ENCODE data around the gene GPR12.

The GPR12 gene

DNA sequence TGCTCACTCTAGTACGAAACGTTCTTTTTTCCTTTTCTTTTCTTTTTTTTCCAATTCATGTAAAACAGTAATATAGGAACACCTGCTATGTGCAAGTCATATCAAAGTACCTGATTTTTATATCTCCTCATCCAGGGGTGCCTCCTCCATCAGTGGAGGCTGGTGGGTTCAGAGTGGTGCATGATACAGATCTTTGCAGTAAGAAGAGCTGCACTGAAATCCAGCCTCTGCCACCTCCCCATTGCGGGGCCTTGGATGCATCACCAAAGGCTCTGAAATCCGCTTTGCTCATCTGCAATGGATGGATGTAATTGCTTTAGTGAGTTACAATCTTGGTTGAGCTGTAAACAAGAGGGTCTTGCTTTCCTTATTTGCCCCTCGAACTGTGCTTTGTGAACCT lies 38.3 kb downstream of the GPR12 start:
- TF ChIP-seq GATA3 (IDR thresholded peaks at IDR 0.05; ENCODE audit: low read depth, low read length) (no peak), GATA2 (IDR thresholded peaks at IDR 0.05; ENCODE audit: low read depth, low read length) (no peak)

DNA sequence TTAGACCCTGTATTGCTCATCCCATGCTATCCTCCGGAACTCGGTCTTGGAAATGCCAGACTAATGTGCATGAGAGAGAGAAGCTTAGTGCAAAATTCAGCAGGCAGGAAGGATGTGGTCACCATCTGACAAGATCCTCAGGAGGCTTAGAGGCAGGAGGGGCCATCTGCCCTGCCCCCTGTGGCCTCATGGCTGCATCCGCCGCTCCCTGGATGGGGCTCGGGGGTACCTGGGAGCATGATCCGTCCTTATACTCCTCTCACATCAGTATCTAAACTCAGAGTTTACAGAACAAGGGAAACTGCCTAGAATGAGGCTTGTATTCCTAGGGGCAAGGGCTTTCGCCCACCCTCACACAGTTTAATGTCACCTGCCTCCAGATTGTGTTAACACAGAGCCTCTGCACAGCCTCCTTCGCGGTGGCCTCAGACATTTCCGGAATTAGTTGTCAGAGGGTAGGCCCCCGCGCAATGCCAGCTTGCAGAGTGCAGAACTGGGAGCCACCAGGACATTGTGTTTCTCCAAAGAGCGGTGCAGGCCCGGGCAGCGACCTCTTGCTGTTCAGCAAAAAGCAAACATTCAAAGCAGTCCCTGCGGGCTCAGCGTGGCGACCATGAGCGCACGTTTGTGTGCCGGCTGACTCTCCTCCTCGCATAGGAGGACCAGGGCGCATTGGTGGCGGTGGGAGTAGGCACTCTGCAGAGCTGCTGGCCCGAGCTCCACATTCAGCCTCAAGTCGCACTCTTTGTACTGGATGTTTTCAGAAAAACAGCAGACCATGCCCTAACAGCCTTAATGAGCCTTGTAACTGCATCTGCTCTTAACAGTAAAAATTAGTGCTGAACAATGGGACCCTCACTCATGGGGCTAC lies 39.1 kb downstream of the GPR12 start:
- TF ChIP-seq GATA2 (IDR thresholded peaks at IDR 0.05; ENCODE audit: low read depth, low read length): no peak
- no peak for TF ChIP-seq GATA3 (IDR thresholded peaks at IDR 0.05; ENCODE audit: low read depth, low read length)

DNA sequence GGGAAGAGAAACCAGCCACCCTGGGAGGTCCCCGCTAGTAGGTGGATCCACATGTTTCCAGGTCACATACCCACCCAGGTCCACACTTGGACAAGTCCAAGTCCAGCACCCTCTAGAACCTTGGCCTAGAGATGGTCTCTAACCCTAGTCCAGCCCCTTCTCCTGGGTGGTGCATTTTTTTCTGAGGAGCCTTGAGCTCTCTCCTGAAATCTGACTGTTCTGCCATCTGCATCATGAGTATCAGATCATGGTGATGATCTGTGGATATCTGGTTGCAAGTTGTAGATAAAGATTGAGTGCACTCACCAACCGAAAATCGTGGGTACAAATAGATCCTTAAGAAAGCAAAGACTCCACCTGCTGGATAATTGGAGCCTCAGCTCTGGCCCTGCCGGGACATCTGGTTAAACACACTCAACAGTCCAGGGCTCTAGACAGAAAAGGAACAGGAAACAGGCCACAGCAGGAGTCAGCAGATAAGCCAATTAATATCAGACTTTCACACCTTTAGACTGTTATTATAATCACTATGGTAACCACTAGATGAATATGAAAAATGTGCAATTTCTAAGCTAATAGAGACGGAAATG lies 41.1 kb downstream of the GPR12 start:
- TF ChIP-seq GATA2 (IDR thresholded peaks at IDR 0.05; ENCODE audit: low read depth, low read length) (no peak), GATA3 (IDR thresholded peaks at IDR 0.05; ENCODE audit: low read depth, low read length) (no peak)

DNA sequence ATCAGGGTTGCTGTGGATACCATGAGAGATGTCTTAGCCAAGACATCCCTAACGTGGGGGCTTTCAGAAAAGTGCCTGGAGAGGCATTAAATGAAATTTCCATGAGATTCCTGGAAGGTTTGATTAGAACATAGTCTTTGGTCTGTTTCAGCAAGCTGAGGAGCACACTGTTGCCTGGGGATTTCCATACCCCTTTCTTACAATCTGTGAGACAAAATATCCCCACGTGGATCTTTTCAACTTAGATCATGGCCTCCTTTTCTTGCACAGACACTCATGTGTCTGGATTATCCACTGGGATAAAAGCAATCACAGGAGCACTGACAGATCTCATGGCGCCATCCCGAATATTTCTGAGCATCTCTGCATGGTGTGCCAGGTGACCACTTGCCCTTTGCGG lies 41.7 kb downstream of the GPR12 start:
- TF ChIP-seq GATA3 (IDR thresholded peaks at IDR 0.05; ENCODE audit: low read depth, low read length): no peak
- TF ChIP-seq GATA2 (IDR thresholded peaks at IDR 0.05; ENCODE audit: low read depth, low read length): no peak

DNA sequence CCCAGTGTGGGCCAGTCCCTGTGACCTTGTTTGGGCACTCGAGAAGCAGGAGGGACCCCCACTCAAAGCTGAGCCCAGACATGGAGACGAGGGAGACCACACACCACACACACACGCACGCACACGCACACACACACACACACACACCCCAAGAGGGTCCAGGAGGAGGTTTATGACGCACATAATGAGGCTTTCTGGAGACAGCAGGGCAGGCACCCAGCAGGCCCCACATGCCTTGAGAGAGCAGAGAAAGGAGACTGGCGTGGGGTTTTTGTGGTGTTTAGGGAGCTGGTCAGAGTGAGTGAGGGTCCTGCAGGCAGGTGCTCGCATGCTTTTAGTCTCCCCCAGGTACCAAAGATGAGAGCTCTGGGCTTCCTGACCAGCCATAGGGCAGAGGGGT lies 42.4 kb downstream of the GPR12 start:
- TF ChIP-seq GATA3 (IDR thresholded peaks at IDR 0.05; ENCODE audit: low read depth, low read length) (no peak), GATA2 (IDR thresholded peaks at IDR 0.05; ENCODE audit: low read depth, low read length) (no peak)

DNA sequence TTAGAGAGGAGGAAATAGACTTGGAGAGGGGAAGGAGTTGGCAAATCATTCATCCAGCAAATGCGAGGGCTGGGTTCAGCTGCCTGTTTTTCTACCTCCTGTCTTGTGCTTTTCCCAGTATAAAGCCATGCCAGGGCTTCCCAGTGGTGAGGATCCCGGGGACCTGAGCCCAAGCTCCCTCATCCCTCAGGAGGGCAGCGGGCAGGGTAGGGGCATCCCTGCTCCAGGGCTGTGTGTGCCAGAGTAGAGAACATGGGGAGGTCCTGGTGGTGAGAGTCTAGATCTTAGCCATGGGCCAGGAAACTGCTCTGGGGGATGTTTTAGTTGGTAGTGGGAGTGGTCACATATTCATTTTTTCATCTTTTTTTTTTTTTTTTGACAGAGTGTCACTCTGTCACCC lies 43.6 kb downstream of the GPR12 start:
- TF ChIP-seq GATA3 (IDR thresholded peaks at IDR 0.05; ENCODE audit: low read depth, low read length): no peak
- no peak for TF ChIP-seq GATA2 (IDR thresholded peaks at IDR 0.05; ENCODE audit: low read depth, low read length)

DNA sequence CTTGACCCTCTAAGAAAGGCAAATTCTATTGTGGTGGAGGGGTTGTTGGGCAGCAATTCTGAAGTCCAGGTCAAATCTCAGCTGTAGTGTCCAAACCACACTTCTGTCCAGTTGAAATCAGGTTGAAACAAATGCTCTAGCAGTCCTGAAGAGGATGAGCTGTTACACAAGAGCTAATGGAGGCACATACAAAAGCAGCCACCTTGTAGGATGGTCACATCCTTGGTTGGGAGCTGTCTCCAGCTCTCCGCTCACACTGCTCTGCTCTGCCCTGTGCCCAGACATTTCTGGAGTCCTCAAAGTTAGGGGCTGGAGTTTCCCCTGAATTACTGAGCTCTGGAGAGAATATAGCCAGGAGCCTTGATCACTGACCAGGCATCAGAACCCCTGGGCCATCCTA lies 47.2 kb downstream of the GPR12 start:
- TF ChIP-seq GATA2 (IDR thresholded peaks at IDR 0.05; ENCODE audit: low read depth, low read length) (no peak), GATA3 (IDR thresholded peaks at IDR 0.05; ENCODE audit: low read depth, low read length) (no peak)

DNA sequence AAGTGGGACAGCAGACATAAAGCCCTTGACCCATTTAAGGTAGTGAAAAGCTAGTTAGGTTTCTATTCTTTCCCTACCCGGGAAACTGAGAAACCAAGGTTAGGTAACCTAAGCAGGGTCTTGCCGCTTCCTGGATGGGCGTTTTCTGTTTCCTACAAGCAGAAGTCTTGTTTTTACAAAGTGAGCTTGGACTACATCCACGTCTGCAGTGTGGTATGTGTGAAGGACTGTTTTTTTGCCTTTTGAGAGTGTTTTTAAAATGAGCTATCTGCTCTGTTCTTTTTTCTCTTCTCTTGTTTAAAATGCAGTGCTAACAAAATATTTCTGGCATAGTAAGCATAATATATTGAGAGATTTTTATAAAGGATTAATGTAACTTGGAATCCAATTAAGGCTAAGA lies 49.4 kb downstream of the GPR12 start:
- TF ChIP-seq GATA2 (IDR thresholded peaks at IDR 0.05; ENCODE audit: low read depth, low read length): no peak
- no peak for TF ChIP-seq GATA3 (IDR thresholded peaks at IDR 0.05; ENCODE audit: low read depth, low read length)

DNA sequence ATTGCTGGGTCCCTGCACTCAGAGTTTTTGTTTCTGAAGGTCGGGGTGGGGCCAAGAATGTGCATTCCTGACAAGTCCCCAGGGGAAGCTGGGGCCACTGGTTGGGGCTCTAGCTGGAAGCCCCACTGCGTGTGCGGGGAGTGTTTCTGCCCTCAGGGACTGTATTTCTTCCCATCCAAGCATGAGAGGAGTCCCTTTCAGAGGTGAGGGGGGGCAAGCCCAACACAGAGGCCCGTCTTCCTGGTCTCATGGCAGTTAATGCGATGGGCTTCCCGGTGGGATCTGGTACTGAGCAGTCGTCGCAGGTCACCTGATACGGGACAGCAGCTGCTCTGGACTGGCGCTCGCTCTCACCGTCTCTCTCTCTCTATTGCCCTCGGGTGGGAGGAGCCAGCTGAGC lies 50.4 kb downstream of the GPR12 start:
- TF ChIP-seq GATA3 (IDR thresholded peaks at IDR 0.05; ENCODE audit: low read depth, low read length) (no peak), GATA2 (IDR thresholded peaks at IDR 0.05; ENCODE audit: low read depth, low read length) (no peak)

DNA sequence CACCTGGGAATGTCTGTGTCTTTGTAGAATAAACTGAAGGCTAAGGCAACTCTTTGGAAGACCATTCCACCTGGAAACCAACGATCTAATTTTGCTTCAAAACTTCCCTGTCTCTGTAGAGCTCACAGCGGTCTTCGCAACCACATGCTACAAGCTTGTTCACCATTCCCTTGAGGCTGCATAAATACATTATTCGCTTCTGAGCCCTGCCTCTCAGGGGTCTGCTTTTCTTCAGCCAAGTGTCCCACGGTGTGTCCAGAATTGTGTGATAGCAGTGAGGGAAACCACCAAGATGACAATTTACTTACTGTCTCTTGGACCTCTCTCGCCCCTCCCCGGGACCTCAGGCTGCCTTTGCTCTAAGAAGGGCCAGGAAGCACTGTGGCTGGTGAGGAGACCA lies 51.1 kb downstream of the GPR12 start:
- TF ChIP-seq GATA2 (IDR thresholded peaks at IDR 0.05; ENCODE audit: low read depth, low read length) (no peak), GATA3 (IDR thresholded peaks at IDR 0.05; ENCODE audit: low read depth, low read length) (no peak)

DNA sequence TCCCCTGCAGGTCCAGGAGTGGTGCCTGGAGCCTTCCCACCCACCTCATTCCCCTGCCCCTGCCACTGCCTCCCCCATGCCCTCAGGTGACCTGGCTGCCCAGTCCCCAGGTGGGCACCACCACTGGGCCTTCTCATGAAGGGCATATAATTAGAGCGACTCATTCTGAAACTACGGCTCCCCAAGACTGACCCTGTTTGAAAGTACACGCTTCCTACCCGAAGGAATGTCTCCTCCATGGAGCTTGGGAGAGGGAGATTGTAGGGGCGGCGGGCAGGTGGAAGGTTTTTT lies 52.6 kb downstream of the GPR12 start:
- no peak for TF ChIP-seq GATA2 (IDR thresholded peaks at IDR 0.05; ENCODE audit: low read depth, low read length)
- TF ChIP-seq GATA3 (IDR thresholded peaks at IDR 0.05; ENCODE audit: low read depth, low read length): no peak

DNA sequence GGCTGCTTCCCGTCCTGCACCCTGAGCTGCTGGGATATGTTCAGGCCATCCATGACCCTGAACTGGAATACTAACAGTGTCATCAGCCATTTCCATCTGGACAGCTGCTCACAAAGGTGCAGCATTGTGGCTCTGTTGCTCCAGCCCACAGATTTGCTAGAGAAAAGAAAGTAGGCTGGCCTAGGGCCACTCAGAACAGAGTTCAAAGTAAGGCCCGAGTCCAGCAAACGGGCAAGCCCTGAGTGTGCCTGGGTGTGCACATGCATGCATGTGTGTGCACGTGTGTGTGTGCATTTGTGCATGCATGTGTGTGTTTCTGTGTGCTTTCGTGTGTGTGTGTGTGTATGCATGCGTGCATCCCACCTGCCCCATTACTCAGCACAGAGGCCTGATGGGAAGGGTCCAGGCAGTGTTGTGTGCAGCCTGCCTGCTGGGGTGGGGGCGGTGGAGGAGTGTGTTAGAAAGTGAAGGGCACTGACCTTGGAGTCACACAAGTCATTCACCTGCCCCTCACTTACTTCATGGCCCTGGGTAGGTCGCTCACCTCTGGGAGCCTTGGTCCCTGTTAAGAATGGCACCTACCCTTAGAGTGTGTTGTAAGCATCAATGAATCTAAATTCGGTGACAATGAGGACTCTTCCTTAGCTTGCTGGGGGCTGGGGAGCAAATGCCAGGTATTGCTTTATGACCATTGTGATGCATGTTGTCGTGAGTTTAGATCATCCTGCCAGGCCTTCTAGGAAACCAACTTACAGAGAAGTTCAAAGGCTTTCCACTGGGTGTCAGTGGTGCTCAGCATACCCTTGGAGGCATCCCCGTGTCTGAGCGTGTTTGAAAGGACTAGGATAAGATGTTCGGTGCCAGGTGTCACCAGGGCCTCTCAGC lies 53.2 kb downstream of the GPR12 start:
- TF ChIP-seq GATA3 (IDR thresholded peaks at IDR 0.05; ENCODE audit: low read depth, low read length) (no peak), GATA2 (IDR thresholded peaks at IDR 0.05; ENCODE audit: low read depth, low read length) (no peak)

DNA sequence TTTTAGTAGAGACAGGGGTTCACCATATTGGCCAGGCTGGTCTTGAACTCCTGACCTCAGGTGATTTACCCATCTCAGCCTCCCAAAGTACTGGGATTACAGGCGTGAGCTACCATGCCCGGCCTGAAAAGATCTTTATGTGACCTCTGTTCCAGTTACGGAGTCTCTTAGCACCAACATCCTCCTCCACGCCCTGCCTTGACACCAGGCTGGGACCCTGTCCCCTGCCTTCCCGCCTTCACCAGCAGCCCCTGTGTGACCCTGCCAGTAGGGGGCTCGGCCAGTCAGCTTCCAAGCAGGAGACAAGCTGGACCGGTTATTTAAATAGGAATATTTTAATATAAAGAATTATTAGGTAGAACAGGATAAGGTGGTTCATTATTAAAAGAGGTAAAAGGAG lies 54.2 kb downstream of the GPR12 start:
- TF ChIP-seq GATA2 (IDR thresholded peaks at IDR 0.05; ENCODE audit: low read depth, low read length): no peak
- no peak for TF ChIP-seq GATA3 (IDR thresholded peaks at IDR 0.05; ENCODE audit: low read depth, low read length)

DNA sequence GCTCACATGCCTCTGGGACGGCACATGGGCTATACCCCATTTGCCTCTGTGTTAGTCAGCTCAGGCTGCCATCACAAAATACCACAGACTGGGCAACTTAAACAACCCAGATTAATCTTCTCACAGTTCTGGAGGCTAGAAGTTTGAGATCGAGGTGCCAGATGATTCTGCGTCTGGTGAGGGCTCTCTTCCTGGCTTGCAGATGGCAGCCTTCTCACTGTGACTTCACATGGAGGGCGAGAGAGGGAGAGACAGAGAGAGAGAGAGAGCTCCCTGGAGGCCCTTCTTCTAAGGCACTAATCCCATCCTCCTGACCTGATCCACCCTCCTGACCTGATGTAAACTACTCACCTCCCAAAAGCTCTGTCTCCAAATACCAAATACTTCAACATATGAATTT lies 55.0 kb downstream of the GPR12 start:
- TF ChIP-seq GATA3 (IDR thresholded peaks at IDR 0.05; ENCODE audit: low read depth, low read length): no peak
- no peak for TF ChIP-seq GATA2 (IDR thresholded peaks at IDR 0.05; ENCODE audit: low read depth, low read length)

Measured in SH-SY5Y (cell line).